Testis (tissue), 3 donors: ENCODE data around the gene SORT1. TPM values are rescaled to one million over a fixed set of nuclear protein-coding genes. Genes with fewer than 3 reads are reported as not detected.

Experiments
- DNase-seq: peaks from one replicate; pipeline ENCODE4 v3.0.0-alpha.2; 2019
- H3K27ac ChIP-seq, 2 donors: fragments of 200-600 bp; sonication (generic); one replicate each; pipeline ENCODE4 v1.5.1; 2019
- H3K27me3 ChIP-seq: fragments of 200-600 bp; sonication (generic); one replicate; pipeline ENCODE4 v1.5.1; 2019
- H3K36me3 ChIP-seq: fragments of 200-600 bp; sonication (generic); one replicate; pipeline ENCODE4 v1.5.1; 2017; ENCODE audit warnings: low read depth; ENCODE audit errors: missing control alignments
- H3K4me1 ChIP-seq: fragments of 200-600 bp; sonication (generic); one replicate; pipeline ENCODE4 v1.5.1; 2019
- H3K4me3 ChIP-seq, 2 donors: fragments of 200-600 bp; sonication (generic); one replicate each; pipeline ENCODE4 v1.5.1; 2017 to 2019
- H3K9me3 ChIP-seq: fragments of 200-600 bp; sonication (generic); one replicate; pipeline ENCODE4 v1.5.1; 2017
- CTCF ChIP-seq, 3 experiments: fragments of 450-650 bp in 2 of 3; fragments of 200-600 bp in 1 of 3; sonication (generic) in 1 of 3; IDR thresholded peaks; one replicate each; pipeline ENCODE4 v1.5.1; 2016 to 2019; ENCODE audit warnings: antibody characterized with exemption in 3 of 3, mild to moderate bottlenecking in 2 of 3, moderate library complexity in 1 of 3
- POLR2A ChIP-seq: fragments of 450-650 bp; IDR thresholded peaks from one replicate; pipeline ENCODE4 v1.6.1; 2017; ENCODE audit warnings: antibody characterized with exemption, mild to moderate bottlenecking, moderate library complexity
- WGBS, 2 donors: methylation state at CpG; one replicate each; pipeline ENCODE4 v1.1.5; 2018; 5-methylcytosine and 5-hydroxymethylcytosine counted together
- intact Hi-C: fragments of 100-400 bp; cut with DNase I; formaldehyde crosslinking; loops from one replicate; pipeline ENCODE4 v1.15.1; 2023; ENCODE audit warnings: low total_unique reads
- polyA plus RNA-seq: library from polyadenylated mRNA; stranded (reverse); fragments of 350-450 nt; fragmentation: Illumina TruSeq; extraction: RNeasy Lipid Tissue Mini Kit (QIAGEN cat#74804); gene quantifications from one replicate; pipeline ENCODE4 v1.2.3, GENCODE V29; 2014; ENCODE audit warnings: low read depth, low replicate concordance; ENCODE audit not compliant: insufficient read depth
- total RNA-seq, 2 donors: library from RNA; depleted of rRNA; stranded (reverse); fragments of >200 nt; gene quantifications; one replicate each; pipeline ENCODE4 v1.2.3, GENCODE V29; 2016

SORT1 gene
- total and polyA plus RNA-seq, 3 donors from 2014 or later = 110 to 212 (median 174) TPM

GRCh38 chr1:109295712-109296415, 101.9 kb downstream of the SORT1 start:
- H3K36me3 ChIP-seq = no peaks in the 10 kb centered on the region
- no peak for DNase-seq
- no peaks in the 10 kb centered on the region for H3K9me3 ChIP-seq
- no peak for TF ChIP-seq POLR2A
- no peak for TF ChIP-seq CTCF (IDR thresholded peaks at IDR 0.05)
- no peak overlapping the region for H3K27ac ChIP-seq
- WGBS, 2 donors = 80 to 84% methylated on average over 12 of the region's 12 CpGs
- peaks cover 37% of the 10 kb centered on the region for H3K4me1 ChIP-seq
- H3K4me3 ChIP-seq = no peak overlapping the region
- intact Hi-C loops = no loop called here
- no peaks in the 10 kb centered on the region for H3K27me3 ChIP-seq

- 90% methylated on average over 4 of the region's 4 CpGs for WGBS, 2 donors
- Histone ChIP-seq H3K4me3 (no peak overlapping the region), H3K36me3 (no peaks in the 10 kb centered on the region), H3K9me3 (no peaks in the 10 kb centered on the region), H3K27me3 (no peaks in the 10 kb centered on the region), H3K27ac (no peak overlapping the region), H3K4me1 (peaks cover 24% of the 10 kb centered on the region)
- TF ChIP-seq POLR2A = no peak
- no peak for TF ChIP-seq CTCF (IDR thresholded peaks at IDR 0.05)
- intact Hi-C loops = loop anchor here (5.0 kb wide), 1 partner anchor 1757 kb away; no protein-coding TSS in a partner anchor
- DNase-seq = no peak
These were observed 103.2 kb downstream of the SORT1 start for GRCh38 chr1:109294481-109294880.

GRCh38 chr1:109293026-109293425, 104.7 kb downstream of the SORT1 start:
- no peaks in the 10 kb centered on the region for H3K9me3 ChIP-seq
- H3K36me3 ChIP-seq = no peaks in the 10 kb centered on the region
- no peak overlapping the region for H3K27ac ChIP-seq
- H3K4me1 ChIP-seq = peaks cover 9% of the 10 kb centered on the region
- no peak for DNase-seq
- no peak overlapping the region for H3K4me3 ChIP-seq
- intact Hi-C loops = loop anchor here (5.0 kb wide), 1 partner anchor 1756 kb away; no protein-coding TSS in a partner anchor
- no peak for TF ChIP-seq CTCF (IDR thresholded peaks at IDR 0.05)
- TF ChIP-seq POLR2A = no peak
- WGBS, 2 donors = 83 to 88% methylated on average over 2 of the region's 2 CpGs
- H3K27me3 ChIP-seq = no peaks in the 10 kb centered on the region

GRCh38 chr1:109292364-109292763, 105.4 kb downstream of the SORT1 start:
- intact Hi-C loops = loop anchor here (5.0 kb wide), 1 partner anchor 1755 kb away; no protein-coding TSS in a partner anchor
- TF ChIP-seq POLR2A (no peak), CTCF (IDR thresholded peaks at IDR 0.05) (no peak)
- WGBS, 2 donors = 79 to 81% methylated on average over 8 to 9 of the region's 9 CpGs
- no peak overlapping the region for H3K27ac ChIP-seq
- DNase-seq = no peak
- H3K36me3 ChIP-seq = no peaks in the 10 kb centered on the region
- peaks cover 2% of the 10 kb centered on the region for H3K4me1 ChIP-seq
- no peaks in the 10 kb centered on the region for H3K27me3 ChIP-seq
- H3K9me3 ChIP-seq = no peaks in the 10 kb centered on the region
- H3K4me3 ChIP-seq = no peak overlapping the region

GRCh38 chr1:109290998-109291397, 106.7 kb downstream of the SORT1 start:
- WGBS, 2 donors = 74 to 76% methylated on average over 6 of the region's 6 CpGs

More at GRCh38 chr1:109290998-109291397, 106.7 kb downstream of the SORT1 start:
- Histone ChIP-seq H3K9me3 (no peaks in the 10 kb centered on the region), H3K4me1 (no peaks in the 10 kb centered on the region), H3K4me3 (no peak overlapping the region), H3K27me3 (no peaks in the 10 kb centered on the region), H3K36me3 (no peaks in the 10 kb centered on the region), H3K27ac (no peak overlapping the region)
- TF ChIP-seq CTCF (IDR thresholded peaks at IDR 0.05) (no peak), POLR2A (no peak)
- DNase-seq = no peak
- intact Hi-C loops = loop anchor here (5.0 kb wide), 1 partner anchor 1754 kb away; no protein-coding TSS in a partner anchor
